LNCaP clone FGC (cell line): ENCODE measurements around the gene TCERG1L.

ENCODE experiments used
- DNase-seq: peaks from one replicate; pipeline ENCODE4 v3.0.0-alpha.2; 2011; ENCODE audit warnings: low read depth
- H3K4me3 ChIP-seq: 2 replicates; pipeline ENCODE4 v1.5.1; 2011; ENCODE audit warnings: mild to moderate bottlenecking, low read depth, low read length, control low read depth
- CTCF ChIP-seq: IDR thresholded peaks from 2 replicates; pipeline ENCODE4 v1.5.1; 2012; ENCODE audit warnings: mild to moderate bottlenecking; ENCODE audit not compliant: control insufficient read depth, insufficient read depth; ENCODE audit errors: extremely low read depth

Gene TCERG1L

GRCh38 chr10:131134651-131135050, 176.9 kb downstream of the TCERG1L start:
- H3K4me3 ChIP-seq: no peak overlapping the region
- TF ChIP-seq CTCF: no peak
- no peak for DNase-seq

GRCh38 chr10:131134001-131134576, 177.4 kb downstream of the TCERG1L start:
- no peak for DNase-seq
- no peak for TF ChIP-seq CTCF
- H3K4me3 ChIP-seq: no peak overlapping the region

GRCh38 chr10:131132681-131133080, 178.8 kb downstream of the TCERG1L start:
- TF ChIP-seq CTCF: no peak
- DNase-seq: no peak

GRCh38 chr10:131131726-131132591, 179.6 kb downstream of the TCERG1L start:
- TF ChIP-seq CTCF: no peak
- H3K4me3 ChIP-seq: no peak overlapping the region
- DNase-seq: no peak

More at GRCh38 chr10:131132681-131133080, 178.8 kb downstream of the TCERG1L start:
- H3K4me3 ChIP-seq: no peak overlapping the region

GRCh38 chr10:131130025-131130424, 181.5 kb downstream of the TCERG1L start:
- H3K4me3 ChIP-seq: no peak overlapping the region
- TF ChIP-seq CTCF: no peak
- DNase-seq: no peak

GRCh38 chr10:131129544-131129943, 182.0 kb downstream of the TCERG1L start:
- peak; percentile 28 for TF ChIP-seq CTCF
- no peak overlapping the region for H3K4me3 ChIP-seq

More at GRCh38 chr10:131129544-131129943, 182.0 kb downstream of the TCERG1L start:
- DNase-seq: peak; percentile 91
